ENCODE measurements around the gene TEX35. TPM values are rescaled to one million over a fixed set of nuclear protein-coding genes. Genes with fewer than 3 reads are reported as not detected.

TEX35 gene
- total and polyA plus RNA-seq, 9 donors, result not detected

GRCh38 chr1:178483251-178483957, 29.5 kb upstream of the TEX35 start:
- Histone ChIP-seq H3K36me3 (no peaks in the 10 kb centered on the region), H3K4me3 (no peak overlapping the region), H3K9me3 (no peaks in the 10 kb centered on the region), H3K27ac (no peak overlapping the region), H3K4me1 (ENCODE audit: insufficient read depth) (no peaks in the 10 kb centered on the region), H3K27me3 (no peaks in the 10 kb centered on the region)
- no peak for TF ChIP-seq EP300 (IDR thresholded peaks at IDR 0.05)
- TF ChIP-seq CTCF (IDR thresholded peaks at IDR 0.05), result no peak
- TF ChIP-seq POLR2A (IDR thresholded peaks at IDR 0.05), result no peak
- no peak for DNase-seq
- intact Hi-C loops (cut with DNase I), result no loop called here
- WGBS, 3 donors, result 89 to 93% (median 92%) methylated on average over 5 of the region's 5 CpGs

- H3K9me3 ChIP-seq, result no peaks in the 10 kb centered on the region
- DNase-seq, result no peak
- TF ChIP-seq POLR2A (IDR thresholded peaks at IDR 0.05) (no peak), CTCF (IDR thresholded peaks at IDR 0.05) (no peak), EP300 (IDR thresholded peaks at IDR 0.05) (no peak)
- no peak overlapping the region for H3K4me3 ChIP-seq
- no peaks in the 10 kb centered on the region for H3K36me3 ChIP-seq
- no peak overlapping the region for H3K27ac ChIP-seq
- intact Hi-C loops (cut with DNase I), result no loop called here
- WGBS, 3 donors, result 68 to 69% (median 69%) methylated on average over 3 of the region's 3 CpGs
- H3K27me3 ChIP-seq, result no peaks in the 10 kb centered on the region
- no peaks in the 10 kb centered on the region for H3K4me1 ChIP-seq (ENCODE audit: insufficient read depth)
These were observed 28.1 kb upstream of the TEX35 start for GRCh38 chr1:178484698-178485225.

DNA sequence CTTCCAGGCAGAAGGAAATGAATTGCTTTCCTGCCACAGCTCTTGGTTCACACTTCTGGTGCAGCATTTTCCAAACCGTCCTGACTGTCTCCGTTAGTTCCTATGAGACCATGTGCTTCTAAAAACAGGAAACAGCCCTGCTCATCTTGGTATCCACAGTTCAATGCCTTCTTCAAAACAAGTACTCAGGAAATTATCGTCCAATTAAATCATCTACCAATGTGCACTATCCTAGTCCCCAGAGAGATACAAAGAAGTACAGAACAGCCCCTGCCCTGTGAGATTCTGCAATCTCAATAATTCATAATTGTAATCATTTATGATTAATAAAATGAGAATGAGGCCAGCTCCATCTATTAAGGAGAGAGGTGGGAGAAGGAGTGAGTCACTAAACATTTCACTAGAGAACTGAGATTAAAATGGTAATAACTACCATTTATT, 27.3 kb upstream of the TEX35 start:
- no peak for TF ChIP-seq POLR2A (IDR thresholded peaks at IDR 0.05)
- TF ChIP-seq CTCF (IDR thresholded peaks at IDR 0.05), result no peak
- no peak for TF ChIP-seq EP300 (IDR thresholded peaks at IDR 0.05)
- no peaks in the 10 kb centered on the region for H3K4me1 ChIP-seq (ENCODE audit: insufficient read depth)
- no peak overlapping the region for H3K27ac ChIP-seq
- DNase-seq, result no peak
- H3K9me3 ChIP-seq, result no peaks in the 10 kb centered on the region
- no peaks in the 10 kb centered on the region for H3K27me3 ChIP-seq
- no peaks in the 10 kb centered on the region for H3K36me3 ChIP-seq
- H3K4me3 ChIP-seq, result no peak overlapping the region
- WGBS, 3 donors, result 24 to 34% (median 24%) methylated on average over 3 of the region's 3 CpGs
- intact Hi-C loops (cut with DNase I), result no loop called here

DNA sequence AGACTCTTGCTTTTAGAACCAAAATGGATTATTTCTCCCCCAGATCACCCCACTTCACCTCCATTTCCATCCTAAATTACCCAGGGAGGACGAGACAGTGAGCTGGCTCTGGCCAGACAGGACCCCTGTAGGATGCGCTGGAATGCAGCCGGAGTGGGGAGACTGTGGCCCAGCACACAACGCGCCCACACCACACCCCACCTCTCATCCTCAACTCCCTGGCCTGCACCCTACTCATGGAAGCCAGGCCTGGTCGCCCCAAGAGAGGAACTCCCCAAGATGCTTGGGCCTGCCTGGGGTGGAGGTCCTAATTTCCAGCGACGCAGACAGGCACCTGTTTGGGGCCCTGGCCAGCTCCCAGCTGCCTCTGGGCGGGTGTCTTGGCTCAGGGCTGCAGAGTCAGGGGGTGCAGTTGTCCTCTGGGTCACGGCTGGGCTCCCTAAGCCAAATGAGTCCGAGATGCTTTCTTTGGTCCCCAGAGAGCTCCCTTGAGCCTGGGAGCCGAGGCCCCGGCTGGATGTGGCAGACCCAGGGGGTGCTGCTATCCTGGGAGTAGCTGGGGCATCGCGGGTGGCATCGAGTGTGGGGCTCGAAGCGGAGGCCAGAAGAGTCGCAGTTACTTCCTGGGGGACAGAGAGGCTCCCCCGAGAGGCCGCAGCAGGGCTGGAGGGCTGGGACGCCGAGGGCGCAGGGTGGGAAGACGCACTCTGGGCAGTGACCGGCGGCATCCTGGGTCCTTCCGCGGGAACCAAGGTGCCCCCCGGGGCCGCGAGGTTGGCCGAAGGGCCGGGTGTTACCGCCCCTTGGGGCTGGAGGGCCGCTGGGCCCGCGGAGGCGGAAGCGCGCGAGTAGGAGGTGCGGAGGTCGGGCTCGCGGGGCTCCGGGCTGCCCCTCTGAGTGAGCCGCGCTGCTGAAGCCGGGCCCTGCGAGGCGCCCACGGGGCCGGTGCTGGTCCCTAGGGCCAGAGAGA, 26.5 kb upstream of the TEX35 start:
- intact Hi-C loops (cut with DNase I), result no loop called here

More for the DNA sequence above, 26.5 kb upstream of the TEX35 start:
- 39 to 43% (median 40%) methylated on average over 46 to 54 of the region's 54 CpGs for WGBS, 3 donors
- Histone ChIP-seq H3K4me3 (no peak overlapping the region), H3K27me3 (no peaks in the 10 kb centered on the region), H3K27ac (no peak overlapping the region), H3K9me3 (no peaks in the 10 kb centered on the region), H3K36me3 (no peaks in the 10 kb centered on the region), H3K4me1 (ENCODE audit: insufficient read depth) (no peaks in the 10 kb centered on the region)
- TF ChIP-seq CTCF (IDR thresholded peaks at IDR 0.05), result no peak
- TF ChIP-seq POLR2A (IDR thresholded peaks at IDR 0.05), result no peak
- no peak for TF ChIP-seq EP300 (IDR thresholded peaks at IDR 0.05)
- DNase-seq, result no peak

All from ovary (tissue), 9 donors.